NCI-H82 treated with DMSO at 0.1 percent for 48 hours (cell line): Measurements from ENCODE around the gene MYOZ2.

Source experiments
- DNase-seq: peaks from one replicate; lab custom pipeline; 2025; ENCODE audit not compliant: unreplicated experiment; lab: John Stamatoyannopoulos, UW

MYOZ2 gene

DNA sequence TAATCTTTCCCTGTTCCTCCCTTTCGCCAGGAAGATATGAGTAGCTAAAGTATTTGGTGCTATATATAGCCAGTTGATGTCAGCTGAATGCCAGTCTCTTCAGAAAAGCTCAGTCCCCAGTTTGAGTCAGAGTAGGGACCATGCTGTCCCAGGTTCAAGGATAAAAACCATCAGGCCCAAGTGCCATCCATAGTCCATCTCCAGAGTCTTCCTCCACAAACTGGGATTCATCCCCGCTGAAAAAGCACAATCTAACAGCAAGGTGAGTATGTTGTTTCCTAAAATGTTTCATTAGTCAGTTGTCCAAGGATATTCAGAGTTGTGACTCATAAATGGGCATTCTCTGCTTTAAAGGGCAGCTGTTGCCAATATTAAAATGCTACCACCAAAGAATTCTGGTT, at the start of gene MYOZ2:
Gene MYOZ2, plus strand, starts transcription at position 112 of the 401 bp plus-strand sequence. CDS start 694 bp downstream, outside the sequence.
- no peak for DNase-seq

- no peak for DNase-seq
Observed at GRCh38 chr4:119087121-119087520, 48.5 kb upstream of the MYOZ2 start.

DNA sequence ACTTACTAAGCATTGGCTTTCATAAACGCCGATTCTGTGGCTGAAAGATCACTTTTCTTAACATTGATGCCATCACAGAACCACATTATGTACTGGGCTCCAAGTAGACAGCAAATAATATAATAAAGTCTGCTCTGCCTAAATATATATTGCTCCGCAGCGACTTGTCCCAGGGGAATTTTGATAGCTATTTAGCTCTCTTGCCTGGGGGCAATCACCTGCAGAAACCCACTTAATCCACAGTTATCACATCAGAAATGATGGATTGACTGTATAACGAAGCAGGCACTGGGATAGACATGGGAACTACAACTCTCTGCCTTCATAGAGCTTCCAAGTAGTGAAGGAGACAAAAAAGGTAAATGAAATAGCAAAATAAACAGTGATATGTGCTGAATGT, 48.0 kb upstream of the MYOZ2 start:
- no peak for DNase-seq

GRCh38 chr4:119093042-119093827, 42.4 kb upstream of the MYOZ2 start:
- DNase-seq: no peak

- no peak for DNase-seq
Observed at GRCh38 chr4:119097282-119097900, 38.2 kb upstream of the MYOZ2 start.

DNA sequence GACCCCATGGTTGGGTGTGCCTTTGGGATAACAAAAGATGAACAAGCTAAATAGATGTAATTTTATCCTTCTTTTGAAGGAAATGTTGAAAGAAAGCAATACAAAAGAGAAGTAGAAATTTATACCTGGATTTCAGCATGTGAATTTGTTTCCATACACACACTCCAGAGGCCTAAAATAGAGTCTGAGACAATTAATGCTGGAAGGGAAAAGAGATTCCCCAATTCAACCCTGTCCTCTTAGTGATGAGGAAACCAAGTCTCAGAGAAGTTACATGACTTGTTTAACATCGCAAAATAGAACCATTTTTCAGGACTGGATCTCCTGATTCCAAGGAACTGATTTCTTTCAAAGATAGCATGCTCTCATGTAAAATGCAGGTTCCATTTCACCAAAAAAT, 37.3 kb upstream of the MYOZ2 start:
- DNase-seq: no peak

- no peak for DNase-seq
Observed at GRCh38 chr4:119099227-119099810, 36.3 kb upstream of the MYOZ2 start.

- DNase-seq: no peak
Observed at GRCh38 chr4:119100655-119101054, 35.0 kb upstream of the MYOZ2 start.

DNA sequence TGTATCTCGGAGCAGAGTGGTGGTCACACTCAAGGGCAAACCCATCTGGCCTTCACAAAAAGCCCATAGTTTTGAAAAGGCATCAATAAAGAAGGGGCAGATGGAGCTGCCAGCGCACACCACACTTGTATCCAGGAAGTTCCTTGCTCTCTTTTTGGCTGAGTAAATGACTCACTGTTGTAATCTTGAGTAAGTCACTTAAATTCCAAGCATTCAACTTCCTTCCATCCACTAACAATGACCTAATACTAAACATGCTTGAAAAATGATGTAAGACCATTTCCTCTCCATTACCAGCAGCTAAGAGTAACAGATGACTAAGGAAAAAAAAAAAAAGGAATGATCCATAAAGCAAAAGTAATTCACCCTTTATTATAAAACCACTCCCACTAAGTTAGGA, 32.4 kb upstream of the MYOZ2 start:
- no peak for DNase-seq

GRCh38 chr4:119104644-119105273, 30.9 kb upstream of the MYOZ2 start:
- no peak for DNase-seq

DNA sequence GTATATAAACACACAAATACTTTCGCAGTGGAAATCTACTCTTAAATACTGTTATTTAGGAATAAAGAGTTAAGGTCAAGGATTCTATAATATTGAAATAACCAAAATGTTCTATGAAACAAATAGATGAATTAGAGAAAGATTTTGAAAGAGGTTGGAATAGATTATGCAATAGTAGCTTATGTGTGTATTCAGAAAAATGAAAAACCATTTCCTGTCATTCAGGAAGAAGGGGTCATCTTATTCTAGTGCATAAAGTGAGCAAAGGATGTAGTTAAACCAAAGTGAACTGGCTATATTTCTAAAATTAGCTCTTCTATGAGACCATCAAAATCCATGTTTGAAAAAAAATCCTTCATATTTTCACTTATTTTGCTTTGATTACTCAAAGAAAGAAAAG, 30.0 kb upstream of the MYOZ2 start:
- no peak for DNase-seq

- DNase-seq: no peak
Observed at GRCh38 chr4:119106036-119107000, 29.3 kb upstream of the MYOZ2 start.

GRCh38 chr4:119110121-119110520, 25.5 kb upstream of the MYOZ2 start:
- no peak for DNase-seq

DNA sequence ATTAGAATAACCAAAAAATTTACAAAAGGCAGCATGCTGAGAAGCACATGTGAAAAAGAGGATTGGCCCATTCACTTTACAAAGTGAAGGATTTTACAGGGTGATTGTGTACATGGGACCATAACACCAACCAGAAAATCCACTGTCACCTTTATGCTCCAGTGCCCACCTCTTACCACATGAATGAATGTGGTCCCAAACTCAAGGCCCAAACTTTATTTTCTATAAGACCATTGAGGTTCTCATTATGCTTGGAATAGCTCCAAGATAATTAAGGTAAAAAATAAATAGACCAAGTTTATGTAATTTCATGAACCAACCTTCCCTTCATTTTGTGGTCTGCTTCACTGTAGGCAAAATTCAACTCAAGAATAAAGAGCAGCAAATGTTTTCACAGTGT, 24.3 kb upstream of the MYOZ2 start:
- DNase-seq: no peak

GRCh38 chr4:119113033-119113655, 22.5 kb upstream of the MYOZ2 start:
- no peak for DNase-seq

DNA sequence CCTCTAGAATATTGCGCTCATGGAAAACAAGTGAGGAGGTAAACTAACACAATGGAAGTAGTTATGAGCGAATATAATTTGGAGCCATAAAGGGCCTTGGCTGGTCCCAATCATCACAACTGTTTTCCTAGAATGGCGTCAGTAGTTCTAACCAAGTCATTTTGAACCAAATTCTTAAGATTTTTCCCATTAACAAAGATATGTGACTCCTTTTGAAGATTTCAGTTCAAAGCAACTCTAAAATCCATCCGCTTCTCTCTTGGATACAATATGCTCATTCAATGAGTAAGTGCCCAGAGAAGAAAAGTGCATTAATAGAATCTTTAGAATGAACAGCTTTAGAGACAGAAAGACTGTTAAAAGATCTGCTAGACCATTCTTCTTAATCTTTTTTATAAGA, 19.6 kb upstream of the MYOZ2 start:
- no peak for DNase-seq

GRCh38 chr4:119116925-119117900, 18.4 kb upstream of the MYOZ2 start:
- no peak for DNase-seq

DNA sequence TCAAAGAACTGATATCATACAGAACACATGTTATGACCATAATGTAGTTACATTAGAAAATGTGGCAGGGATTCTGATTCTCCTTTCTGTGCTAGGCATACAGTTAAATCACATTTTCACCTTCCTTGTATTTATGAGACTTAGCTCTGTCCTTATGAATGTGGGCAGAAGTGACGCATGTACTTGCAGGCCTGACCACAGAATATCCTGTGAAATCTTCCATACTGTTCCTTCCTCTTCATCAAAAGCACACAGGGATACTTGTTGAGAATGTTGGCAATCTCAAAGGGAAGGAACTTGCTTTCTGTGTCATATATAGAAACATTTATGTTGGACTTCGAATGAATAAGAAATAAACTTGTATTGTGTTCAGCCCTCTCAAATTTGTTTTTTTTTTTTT, 17.2 kb upstream of the MYOZ2 start:
- DNase-seq: no peak

DNA sequence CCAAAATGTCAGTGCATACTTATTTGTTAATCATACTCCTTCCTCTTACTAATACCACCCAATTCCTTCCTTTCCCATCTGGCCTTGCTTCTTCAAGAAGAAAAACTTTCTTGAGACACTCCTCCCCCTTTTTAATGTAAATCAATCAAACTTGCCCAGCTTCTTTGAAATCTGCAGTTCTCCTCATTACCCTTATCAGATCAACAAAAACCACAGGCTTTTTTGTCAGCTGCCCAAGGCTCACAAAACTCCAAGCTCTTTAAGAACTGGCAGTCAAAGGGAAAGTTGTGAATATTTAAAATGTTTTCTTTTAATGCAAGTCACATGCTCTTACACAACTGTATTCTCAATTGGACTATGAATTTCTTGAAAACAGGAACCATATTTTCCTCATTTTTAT, 11.3 kb upstream of the MYOZ2 start:
- DNase-seq: no peak
